WERI-Rb-1 (cell line): ENCODE results near the gene KCNIP4.

Experiments
- DNase-seq: peaks from one replicate; pipeline ENCODE4 v3.0.0-alpha.2; 2020
- H3K27ac ChIP-seq: fragments of 250-450 bp; sonication (Bioruptor Pico); 2 replicates; pipeline ENCODE4 v1.5.1; 2020; ENCODE audit warnings: mild to moderate bottlenecking, moderate library complexity
- H3K27me3 ChIP-seq: fragments of 250-450 bp; sonication (Bioruptor Pico); 2 replicates; pipeline ENCODE4 v1.5.1; 2021; ENCODE audit warnings: mild to moderate bottlenecking, low read depth, moderate library complexity; ENCODE audit not compliant: insufficient read depth, severe bottlenecking
- H3K36me3 ChIP-seq: fragments of 250-450 bp; sonication (Bioruptor Pico); 2 replicates; pipeline ENCODE4 v1.5.1; 2020; ENCODE audit warnings: mild to moderate bottlenecking, moderate library complexity
- H3K4me3 ChIP-seq: 2 replicates; pipeline ENCODE4 v1.5.1; 2011; ENCODE audit warnings: low read depth, mild to moderate bottlenecking, control low read depth, low read length
- H3K9me3 ChIP-seq: fragments of 250-450 bp; sonication (Bioruptor Pico); 2 replicates; pipeline ENCODE4 v1.5.1; 2021; ENCODE audit warnings: mild to moderate bottlenecking, moderate library complexity; ENCODE audit not compliant: severe bottlenecking
- CTCF ChIP-seq: IDR thresholded peaks from 2 replicates; pipeline ENCODE4 v1.5.1; 2011; ENCODE audit warnings: low read depth, mild to moderate bottlenecking, control low read depth, inconsistent platforms, low read length

The KCNIP4 gene

GRCh38 chr4:21901281-21901680, 47.3 kb downstream of the KCNIP4 start:
- no peak overlapping the region for H3K4me3 ChIP-seq
- no peak for DNase-seq
- no peaks in the 10 kb centered on the region; the same call in none of the 2 replicates for H3K36me3 ChIP-seq

GRCh38 chr4:21900211-21900610, 48.4 kb downstream of the KCNIP4 start:
- Histone ChIP-seq H3K27me3 (no peaks in the 10 kb centered on the region), H3K9me3 (peaks cover 15% of the 10 kb centered on the region), H3K4me3 (no peak overlapping the region), H3K36me3 (no peaks in the 10 kb centered on the region; the same call in 1 of the 2 replicates), H3K27ac (no peak overlapping the region)
- no peak for TF ChIP-seq CTCF
- DNase-seq: no peak

More at GRCh38 chr4:21901281-21901680, 47.3 kb downstream of the KCNIP4 start:
- no peak for TF ChIP-seq CTCF
- Histone ChIP-seq H3K27me3 (no peaks in the 10 kb centered on the region), H3K9me3 (peaks cover 15% of the 10 kb centered on the region), H3K27ac (no peak overlapping the region)

DNA sequence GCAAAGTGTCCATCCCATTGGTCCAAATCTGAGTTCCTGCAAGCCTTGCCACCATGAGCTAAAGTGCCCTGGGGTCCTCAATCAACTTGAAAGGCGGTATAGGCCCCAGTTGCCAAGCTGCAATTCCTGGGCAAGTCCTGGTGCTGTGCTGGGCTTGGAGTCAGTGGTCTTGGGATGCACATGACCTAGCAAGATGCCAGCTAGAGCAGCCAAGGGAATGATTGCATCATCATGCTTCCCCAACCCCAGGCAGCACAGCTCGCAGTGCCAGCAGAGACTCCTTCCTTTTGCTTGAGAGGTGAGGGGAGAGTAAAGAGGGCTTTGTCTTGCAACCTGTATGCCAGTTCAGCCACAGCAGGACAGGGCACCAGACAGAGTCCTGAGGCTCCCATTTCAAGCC, 50.5 kb downstream of the KCNIP4 start:
- no peak overlapping the region for H3K4me3 ChIP-seq
- H3K27ac ChIP-seq: no peak overlapping the region
- DNase-seq: no peak
- H3K36me3 ChIP-seq: no peaks in the 10 kb centered on the region; the same call in 1 of the 2 replicates
- peaks cover 15% of the 10 kb centered on the region for H3K9me3 ChIP-seq
- no peak for TF ChIP-seq CTCF
- no peaks in the 10 kb centered on the region for H3K27me3 ChIP-seq

- H3K4me3 ChIP-seq: no peak overlapping the region
- H3K27ac ChIP-seq: no peak overlapping the region
- no peak for TF ChIP-seq CTCF
These were observed 51.8 kb downstream of the KCNIP4 start for GRCh38 chr4:21896767-21897166.

DNA sequence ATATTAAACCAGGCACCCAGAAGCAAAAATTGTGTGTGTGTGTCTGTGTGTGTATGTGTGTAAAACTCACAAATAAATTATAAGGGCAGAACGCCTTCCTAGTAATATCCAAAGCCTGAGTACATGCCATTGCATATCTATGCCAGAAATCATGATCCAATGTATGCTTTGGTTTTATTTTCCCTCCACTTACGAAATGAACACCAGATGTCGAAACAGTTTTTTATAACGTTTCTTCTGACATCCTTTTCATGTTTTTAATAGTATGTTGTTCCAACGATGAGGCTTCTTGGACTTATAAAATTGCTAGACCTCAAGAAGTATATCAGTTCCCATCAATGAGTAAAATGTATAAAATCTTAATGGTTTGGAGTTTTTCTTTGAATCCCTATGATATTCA, 55.4 kb downstream of the KCNIP4 start:
- TF ChIP-seq CTCF: no peak
- Histone ChIP-seq H3K36me3 (no peaks in the 10 kb centered on the region), H3K27ac (no peak overlapping the region)

More at GRCh38 chr4:21896767-21897166, 51.8 kb downstream of the KCNIP4 start:
- no peaks in the 10 kb centered on the region; the same call in 1 of the 2 replicates for H3K36me3 ChIP-seq
- peaks cover 15% of the 10 kb centered on the region for H3K9me3 ChIP-seq
- no peaks in the 10 kb centered on the region for H3K27me3 ChIP-seq
- DNase-seq: no peak

DNA sequence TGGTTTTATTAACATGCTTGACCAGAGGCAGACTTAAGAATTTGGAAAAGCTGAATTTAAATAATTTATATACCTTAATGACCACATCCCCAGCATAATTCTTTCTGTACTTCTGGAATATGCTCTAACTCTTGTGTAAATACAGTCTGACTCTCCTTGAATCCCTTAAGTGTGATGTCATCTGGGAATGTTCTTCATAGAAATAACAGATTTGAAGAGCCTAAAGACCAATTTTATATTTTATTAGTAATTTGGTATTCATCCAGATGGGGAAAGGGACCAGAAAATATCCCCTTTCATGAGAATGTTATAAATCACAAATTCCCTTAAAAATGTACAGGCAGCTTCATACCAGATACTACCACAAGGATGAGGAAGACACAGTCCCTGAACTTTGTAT, 58.3 kb downstream of the KCNIP4 start:
- H3K27ac ChIP-seq: no peak overlapping the region
- no peaks in the 10 kb centered on the region for H3K27me3 ChIP-seq
- no peak overlapping the region for H3K4me3 ChIP-seq
- no peak for DNase-seq
- no peaks in the 10 kb centered on the region for H3K36me3 ChIP-seq
- TF ChIP-seq CTCF: no peak
- no peaks in the 10 kb centered on the region for H3K9me3 ChIP-seq

More for the DNA sequence above, 55.4 kb downstream of the KCNIP4 start:
- Histone ChIP-seq H3K9me3 (peaks cover 2% of the 10 kb centered on the region), H3K4me3 (no peak overlapping the region), H3K27me3 (no peaks in the 10 kb centered on the region)
- no peak for DNase-seq
